ENCODE measurements around the gene MAP2K2. TPM values are rescaled to one million over a fixed set of nuclear protein-coding genes. Genes with fewer than 3 reads are reported as not detected.

The MAP2K2 gene
- polyA plus RNA-seq, 3 donors: 30.5 to 94.5 (median 40.2) TPM

- Histone ChIP-seq H3K4me1 (ENCODE audit: control insufficient read depth in 1 of 2, insufficient read depth in 2 of 2, low read length in 2 of 2) (peaks cover 11 to 15% of the 10 kb centered on the region in 2 donors), H3K36me3 (replicated peaks in 1 of 2; ENCODE audit: control insufficient read depth in 1 of 2, insufficient read depth in 2 of 2, low read length in 2 of 2) (peaks cover 38 to 64% of the 10 kb centered on the region in 2 donors), H3K9ac (ENCODE audit: insufficient read depth, low read length, poor library complexity, severe bottlenecking) (no peak overlapping the region), H3K4me2 (replicated peaks; ENCODE audit: extremely low read depth, low read length, poor library complexity, severe bottlenecking) (no peak overlapping the region), H4K20me1 (ENCODE audit: insufficient read depth, low read length) (no peaks in the 10 kb centered on the region), H3K79me2 (ENCODE audit: insufficient read depth, low read length) (peaks cover under 1% of the 10 kb centered on the region), H3K4me3 (replicated peaks in 1 of 3; ENCODE audit: low read depth in 2 of 3, low read length in 3 of 3) (no peak overlapping the region), H3K27me3 (ENCODE audit: control insufficient read depth in 2 of 2, insufficient read depth in 2 of 2, low read length in 2 of 2) (no peaks in the 10 kb centered on the region), H2AFZ (ENCODE audit: insufficient read depth, low read depth, low read length, poor library complexity, severe bottlenecking) (no peak overlapping the region), H3K9me3 (replicated peaks in 1 of 2; ENCODE audit: control insufficient read depth in 1 of 2, insufficient read depth in 1 of 2, low read length in 2 of 2) (no peaks in the 10 kb centered on the region), H3K27ac (ENCODE audit: low read depth in 1 of 2, low read length in 2 of 2) (no peak overlapping the region)
- H3K27ac Mint-ChIP-seq: no peak overlapping the region
- no peak for TF ChIP-seq CTCF (IDR thresholded peaks at IDR 0.05)
- no peaks in the 10 kb centered on the region for H3K27me3 Mint-ChIP-seq (ENCODE audit: low read depth in 3 of 3)
- DNase-seq: no peak
- peaks cover 11% of the 10 kb centered on the region for H3K4me1 Mint-ChIP-seq
- WGBS (ENCODE audit: insufficient coverage): 96% methylated on average over 12 of the region's 19 CpGs
- intact Hi-C loops (cut with micrococcal nuclease): no loop called here
- no peaks in the 10 kb centered on the region for H3K9me3 Mint-ChIP-seq
- no peak overlapping the region for H3K4me3 Mint-ChIP-seq
- H3K36me3 Mint-ChIP-seq: peaks cover 31 to 60% of the 10 kb centered on the region in 2 donors
These were observed 29.6 kb downstream of the MAP2K2 start for GRCh38 chr19:4094291-4094690.

DNA sequence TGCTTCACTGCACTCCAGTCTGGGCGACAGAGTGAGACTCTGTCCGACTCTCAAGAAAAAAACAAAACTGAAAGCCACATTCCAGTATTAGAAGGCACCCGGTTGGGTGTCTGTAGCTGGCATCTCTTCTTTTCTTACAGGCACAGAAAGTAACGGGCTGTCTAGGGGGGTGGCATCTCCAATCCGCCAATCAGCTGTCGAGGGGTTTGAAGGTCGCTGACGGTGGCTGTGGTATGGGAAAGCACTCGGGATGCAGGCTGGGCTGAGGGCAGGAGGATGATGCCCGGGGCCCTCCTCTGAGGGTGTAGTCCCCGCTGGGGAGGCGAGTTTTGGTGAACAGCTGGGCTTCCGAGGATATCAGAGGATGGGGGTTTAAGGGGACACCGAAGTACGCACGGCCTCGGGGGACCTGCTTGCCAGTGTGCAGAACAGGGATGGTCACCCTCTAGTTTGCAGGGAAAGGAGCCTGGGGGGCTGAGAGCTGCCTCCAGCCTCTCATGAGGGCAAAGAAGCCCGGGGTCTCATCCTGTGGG lies 30.2 kb downstream of the MAP2K2 start:
- Histone ChIP-seq H3K9ac (ENCODE audit: insufficient read depth, low read length, poor library complexity, severe bottlenecking) (no peak overlapping the region), H3K79me2 (ENCODE audit: insufficient read depth, low read length) (peaks cover 4% of the 10 kb centered on the region), H3K27me3 (ENCODE audit: control insufficient read depth in 2 of 2, insufficient read depth in 2 of 2, low read length in 2 of 2) (no peaks in the 10 kb centered on the region), H3K27ac (ENCODE audit: low read depth in 1 of 2, low read length in 2 of 2) (no peak overlapping the region), H3K36me3 (replicated peaks in 1 of 2; ENCODE audit: control insufficient read depth in 1 of 2, insufficient read depth in 2 of 2, low read length in 2 of 2) (peaks cover 32 to 59% of the 10 kb centered on the region in 2 donors), H3K9me3 (replicated peaks in 1 of 2; ENCODE audit: control insufficient read depth in 1 of 2, insufficient read depth in 1 of 2, low read length in 2 of 2) (no peaks in the 10 kb centered on the region), H3K4me1 (ENCODE audit: control insufficient read depth in 1 of 2, insufficient read depth in 2 of 2, low read length in 2 of 2) (peaks cover 16 to 21% of the 10 kb centered on the region in 2 donors), H3K4me2 (replicated peaks; ENCODE audit: extremely low read depth, low read length, poor library complexity, severe bottlenecking) (no peak overlapping the region), H2AFZ (ENCODE audit: insufficient read depth, low read depth, low read length, poor library complexity, severe bottlenecking) (no peak overlapping the region), H3K4me3 (replicated peaks in 1 of 3; ENCODE audit: low read depth in 2 of 3, low read length in 3 of 3) (no peak overlapping the region), H4K20me1 (ENCODE audit: insufficient read depth, low read length) (no peaks in the 10 kb centered on the region)
- WGBS (ENCODE audit: insufficient coverage): 95% methylated on average over 16 of the region's 18 CpGs
- Mint-ChIP-seq H3K4me1 (peaks cover 17% of the 10 kb centered on the region), H3K36me3 (peaks cover 28 to 54% of the 10 kb centered on the region in 2 donors), H3K27ac (peak overlapping the region in 2 of 7 donors; percentile 54 to 58), H3K9me3 (no peaks in the 10 kb centered on the region), H3K4me3 (no peak overlapping the region), H3K27me3 (ENCODE audit: low read depth in 3 of 3) (no peaks in the 10 kb centered on the region)
- no peak for TF ChIP-seq CTCF (IDR thresholded peaks at IDR 0.05)
- no peak for DNase-seq
- intact Hi-C loops (cut with micrococcal nuclease): no loop called here

All from CD14-positive monocyte (primary cell).